Neural cell (in vitro differentiated cells): ENCODE measurements around the gene ZNF580. TPM values are rescaled to one million over a fixed set of nuclear protein-coding genes. Genes with fewer than 3 reads are reported as not detected.

ENCODE experiments used
- H2AFZ ChIP-seq: fragments of 200-600, 300-800 bp; sonication (generic), shearing (Covaris generic); 2 replicates; pipeline ENCODE4 v1.6.0; 2014; ENCODE audit warnings: low read depth, mild to moderate bottlenecking, antibody characterized with exemption, low read length, moderate library complexity
- H3F3A ChIP-seq: fragments of 200-600 bp; shearing (Covaris generic); 2 replicates; pipeline ENCODE4 v1.6.1; 2016; ENCODE audit warnings: mild to moderate bottlenecking, moderate library complexity, mixed read lengths, antibody characterized with exemption, low read length; ENCODE audit not compliant: insufficient read depth, poor library complexity, severe bottlenecking
- H3K27ac ChIP-seq: fragments of 200-600, 300-800 bp; sonication (generic), shearing (Covaris generic); 2 replicates; pipeline ENCODE4 v1.5.1; 2014; ENCODE audit warnings: mild to moderate bottlenecking, low read length, moderate library complexity
- H3K27me3 ChIP-seq: fragments of 300-800, 200-600 bp; sonication (generic), shearing (Covaris generic); 2 replicates; pipeline ENCODE4 v1.6.0; 2014; ENCODE audit warnings: mild to moderate bottlenecking, low read depth, low read length, moderate library complexity; ENCODE audit not compliant: insufficient read depth
- H3K36me3 ChIP-seq: fragments of 300-800, 200-600 bp; sonication (generic), shearing (Covaris generic); 2 replicates; pipeline ENCODE4 v1.5.1; 2014; ENCODE audit warnings: mild to moderate bottlenecking, antibody characterized with exemption, low read length, moderate library complexity; ENCODE audit not compliant: insufficient read depth
- H3K4me2 ChIP-seq: fragments of 300-800, 200-600 bp; sonication (generic), shearing (Covaris generic); 2 replicates; pipeline ENCODE4 v1.6.0; 2014; ENCODE audit warnings: mild to moderate bottlenecking, low read length
- H3K4me3 ChIP-seq: fragments of 300-800, 200-600 bp; sonication (generic), shearing (Covaris generic); 2 replicates; pipeline ENCODE4 v1.5.1; 2014; ENCODE audit warnings: mild to moderate bottlenecking, low read length, moderate library complexity
- H3K79me2 ChIP-seq: fragments of 200-600 bp; shearing (Covaris generic); replicated peaks from 2 replicates; pipeline ENCODE4 v1.6.0; 2014; ENCODE audit warnings: mild to moderate bottlenecking, low read length, moderate library complexity; ENCODE audit not compliant: insufficient read depth
- H3K9ac ChIP-seq: fragments of 300-800, 200-600 bp; sonication (generic), shearing (Covaris generic); 2 replicates; pipeline ENCODE4 v1.6.1; 2016; ENCODE audit warnings: mild to moderate bottlenecking, low read length, mixed read lengths
- H3K9me2 ChIP-seq: fragments of 200-600 bp; shearing (Covaris generic); 2 replicates; pipeline ENCODE4 v1.6.1; 2016; ENCODE audit warnings: mild to moderate bottlenecking, low read length, mixed read lengths; ENCODE audit not compliant: insufficient read depth
- H3K9me3 ChIP-seq: fragments of 200-600, 300-800 bp; sonication (generic), shearing (Covaris generic); 2 replicates; pipeline ENCODE4 v1.6.1; 2016; ENCODE audit warnings: mild to moderate bottlenecking, mixed run types, low read length, moderate library complexity, mixed read lengths
- H4K20me1 ChIP-seq: fragments of 200-600 bp; shearing (Covaris generic); 2 replicates; pipeline ENCODE4 v1.6.1; 2016; ENCODE audit warnings: mild to moderate bottlenecking, mixed run types; ENCODE audit not compliant: insufficient read depth
- EP300 ChIP-seq: fragments of 450-650 bp; conservative IDR thresholded peaks from 2 replicates; pipeline ENCODE4 v1.6.1; 2014; ENCODE audit warnings: antibody characterized with exemption, mild to moderate bottlenecking, moderate library complexity; ENCODE audit not compliant: poor library complexity, severe bottlenecking
- EZH2 ChIP-seq: fragments of 200-600, 300-800 bp; shearing (Covaris generic), sonication (generic); IDR thresholded peaks from 2 replicates; pipeline ENCODE4 v1.6.1; 2014; ENCODE audit warnings: antibody characterized with exemption, low read length, borderline replicate concordance, mild to moderate bottlenecking; ENCODE audit not compliant: insufficient read depth, poor library complexity, severe bottlenecking
- MXI1 ChIP-seq: fragments of 450-650 bp; conservative IDR thresholded peaks from 2 replicates; pipeline ENCODE4 v1.6.1; 2014; ENCODE audit warnings: antibody characterized with exemption, mild to moderate bottlenecking; ENCODE audit not compliant: poor library complexity, severe bottlenecking
- POLR2AphosphoS5 ChIP-seq: IDR thresholded peaks from 2 replicates; pipeline ENCODE4 v1.6.1; 2012
- RAD21 ChIP-seq: fragments of 450-650 bp; conservative IDR thresholded peaks from 2 replicates; pipeline ENCODE4 v1.6.1; 2014; ENCODE audit warnings: antibody characterized with exemption, mild to moderate bottlenecking, moderate library complexity
- SMC3 ChIP-seq: fragments of 450-650 bp; conservative IDR thresholded peaks from 2 replicates; pipeline ENCODE4 v1.6.1; 2014; ENCODE audit warnings: antibody characterized with exemption, mild to moderate bottlenecking, moderate library complexity; ENCODE audit not compliant: poor library complexity
- TAF1 ChIP-seq: IDR thresholded peaks from 2 replicates; pipeline ENCODE4 v1.6.1; 2012; ENCODE audit warnings: low read depth
- polyA plus RNA-seq: library from polyadenylated mRNA; depleted of rRNA; stranded (reverse); fragments of >200 nt; gene quantifications from 2 replicates; pipeline ENCODE4 v1.2.3, GENCODE V29; 2014
- TF ChIP-seq, protein P1 (sequence below): fragments of 450-650 bp; IDR thresholded peaks from 2 replicates; pipeline ENCODE4 v1.5.1; 2014; ENCODE audit warnings: antibody characterized with exemption, mild to moderate bottlenecking, moderate library complexity; ENCODE audit not compliant: poor library complexity, severe bottlenecking
- TF ChIP-seq, protein P2 (sequence below): IDR thresholded peaks from 2 replicates; pipeline ENCODE4 v1.6.1; 2012; ENCODE audit warnings: borderline replicate concordance

Gene ZNF580
- polyA plus RNA-seq, 1 donor from 2014 or later = 11.7 TPM

DNA sequence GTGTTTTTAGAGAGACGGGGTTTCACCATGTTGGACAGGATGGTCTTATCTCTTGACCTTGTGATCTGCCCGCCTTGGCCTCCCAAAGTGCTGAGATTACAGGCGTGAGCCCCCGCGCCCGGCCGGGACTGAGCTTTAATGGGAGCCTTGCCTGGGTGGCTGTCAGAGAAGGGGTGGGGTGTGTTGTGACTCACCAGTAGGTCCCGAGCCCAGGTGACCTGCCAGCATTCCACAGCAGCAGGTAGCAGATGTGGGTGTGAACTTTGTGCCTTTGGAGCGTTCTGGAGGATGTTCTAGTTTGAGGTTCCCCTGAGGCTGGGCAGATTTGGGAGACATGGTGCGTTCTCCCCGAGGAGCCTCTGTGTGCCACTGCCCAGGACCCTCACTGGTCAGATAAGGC is 27.2 kb downstream of the ZNF580 start:
- no peaks in the 10 kb centered on the region for H3K9me2 ChIP-seq
- H3K27ac ChIP-seq = no peak overlapping the region
- no peaks in the 10 kb centered on the region for H3K27me3 ChIP-seq
- H3K4me2 ChIP-seq = no peak overlapping the region
- no peak overlapping the region for H2AFZ ChIP-seq
- no peaks in the 10 kb centered on the region for H3F3A ChIP-seq
- no peak overlapping the region for H3K9ac ChIP-seq
- TF ChIP-seq, protein P1, sequence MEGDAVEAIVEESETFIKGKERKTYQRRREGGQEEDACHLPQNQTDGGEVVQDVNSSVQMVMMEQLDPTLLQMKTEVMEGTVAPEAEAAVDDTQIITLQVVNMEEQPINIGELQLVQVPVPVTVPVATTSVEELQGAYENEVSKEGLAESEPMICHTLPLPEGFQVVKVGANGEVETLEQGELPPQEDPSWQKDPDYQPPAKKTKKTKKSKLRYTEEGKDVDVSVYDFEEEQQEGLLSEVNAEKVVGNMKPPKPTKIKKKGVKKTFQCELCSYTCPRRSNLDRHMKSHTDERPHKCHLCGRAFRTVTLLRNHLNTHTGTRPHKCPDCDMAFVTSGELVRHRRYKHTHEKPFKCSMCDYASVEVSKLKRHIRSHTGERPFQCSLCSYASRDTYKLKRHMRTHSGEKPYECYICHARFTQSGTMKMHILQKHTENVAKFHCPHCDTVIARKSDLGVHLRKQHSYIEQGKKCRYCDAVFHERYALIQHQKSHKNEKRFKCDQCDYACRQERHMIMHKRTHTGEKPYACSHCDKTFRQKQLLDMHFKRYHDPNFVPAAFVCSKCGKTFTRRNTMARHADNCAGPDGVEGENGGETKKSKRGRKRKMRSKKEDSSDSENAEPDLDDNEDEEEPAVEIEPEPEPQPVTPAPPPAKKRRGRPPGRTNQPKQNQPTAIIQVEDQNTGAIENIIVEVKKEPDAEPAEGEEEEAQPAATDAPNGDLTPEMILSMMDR = no peak
- TF ChIP-seq EZH2 (no peak), SMC3 (no peak), RAD21 (no peak), MXI1 (no peak)
- TF ChIP-seq, protein P2, sequence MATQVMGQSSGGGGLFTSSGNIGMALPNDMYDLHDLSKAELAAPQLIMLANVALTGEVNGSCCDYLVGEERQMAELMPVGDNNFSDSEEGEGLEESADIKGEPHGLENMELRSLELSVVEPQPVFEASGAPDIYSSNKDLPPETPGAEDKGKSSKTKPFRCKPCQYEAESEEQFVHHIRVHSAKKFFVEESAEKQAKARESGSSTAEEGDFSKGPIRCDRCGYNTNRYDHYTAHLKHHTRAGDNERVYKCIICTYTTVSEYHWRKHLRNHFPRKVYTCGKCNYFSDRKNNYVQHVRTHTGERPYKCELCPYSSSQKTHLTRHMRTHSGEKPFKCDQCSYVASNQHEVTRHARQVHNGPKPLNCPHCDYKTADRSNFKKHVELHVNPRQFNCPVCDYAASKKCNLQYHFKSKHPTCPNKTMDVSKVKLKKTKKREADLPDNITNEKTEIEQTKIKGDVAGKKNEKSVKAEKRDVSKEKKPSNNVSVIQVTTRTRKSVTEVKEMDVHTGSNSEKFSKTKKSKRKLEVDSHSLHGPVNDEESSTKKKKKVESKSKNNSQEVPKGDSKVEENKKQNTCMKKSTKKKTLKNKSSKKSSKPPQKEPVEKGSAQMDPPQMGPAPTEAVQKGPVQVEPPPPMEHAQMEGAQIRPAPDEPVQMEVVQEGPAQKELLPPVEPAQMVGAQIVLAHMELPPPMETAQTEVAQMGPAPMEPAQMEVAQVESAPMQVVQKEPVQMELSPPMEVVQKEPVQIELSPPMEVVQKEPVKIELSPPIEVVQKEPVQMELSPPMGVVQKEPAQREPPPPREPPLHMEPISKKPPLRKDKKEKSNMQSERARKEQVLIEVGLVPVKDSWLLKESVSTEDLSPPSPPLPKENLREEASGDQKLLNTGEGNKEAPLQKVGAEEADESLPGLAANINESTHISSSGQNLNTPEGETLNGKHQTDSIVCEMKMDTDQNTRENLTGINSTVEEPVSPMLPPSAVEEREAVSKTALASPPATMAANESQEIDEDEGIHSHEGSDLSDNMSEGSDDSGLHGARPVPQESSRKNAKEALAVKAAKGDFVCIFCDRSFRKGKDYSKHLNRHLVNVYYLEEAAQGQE = no peak
- no peaks in the 10 kb centered on the region for H3K9me3 ChIP-seq
- no peak overlapping the region for H3K4me3 ChIP-seq
- no peaks in the 10 kb centered on the region for H3K36me3 ChIP-seq
- peaks cover 16% of the 10 kb centered on the region for H3K79me2 ChIP-seq
- peaks cover 8% of the 10 kb centered on the region for H4K20me1 ChIP-seq

DNA sequence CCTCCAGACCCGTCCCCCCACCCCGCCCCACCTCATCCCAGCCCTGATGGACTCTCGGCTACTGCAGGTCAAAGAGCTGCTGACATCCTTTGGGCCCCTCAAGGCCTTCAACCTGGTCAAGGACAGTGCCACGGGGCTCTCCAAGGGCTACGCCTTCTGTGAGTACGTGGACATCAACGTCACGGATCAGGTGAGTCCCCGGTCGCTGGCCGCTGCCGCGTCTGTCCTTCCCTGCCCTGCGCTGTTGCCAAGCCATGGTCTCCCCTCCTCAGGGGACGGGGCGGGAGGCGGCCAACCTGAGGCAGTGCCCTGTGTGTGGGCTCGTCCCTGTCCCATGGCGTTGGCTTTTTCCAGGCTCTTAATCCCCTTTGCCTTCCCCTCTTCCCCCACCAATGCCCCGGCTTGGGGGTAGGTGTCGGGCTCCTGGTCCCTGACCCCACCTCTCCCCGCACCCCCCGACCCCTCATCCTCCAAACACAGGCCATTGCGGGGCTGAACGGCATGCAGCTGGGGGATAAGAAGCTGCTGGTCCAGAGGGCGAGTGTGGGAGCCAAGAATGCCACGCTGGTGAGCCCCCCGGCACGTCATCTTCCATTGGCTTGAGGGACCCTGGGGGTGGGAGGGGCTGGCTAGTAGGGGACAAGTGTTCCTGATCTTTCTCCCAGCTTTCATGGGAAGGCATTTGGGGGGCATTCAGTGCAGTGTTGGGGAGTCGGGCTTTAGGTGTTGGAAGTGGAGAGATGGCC is 28.0 kb downstream of the ZNF580 start:
- peaks cover 23% of the 10 kb centered on the region for H3K79me2 ChIP-seq

More for the DNA sequence above, 28.0 kb downstream of the ZNF580 start:
- no peaks in the 10 kb centered on the region for H3K9me2 ChIP-seq
- H3K9me3 ChIP-seq = no peaks in the 10 kb centered on the region
- no peak overlapping the region for H3K4me2 ChIP-seq
- no peak overlapping the region for H3K27ac ChIP-seq
- no peaks in the 10 kb centered on the region for H3K27me3 ChIP-seq
- H2AFZ ChIP-seq = no peak overlapping the region
- no peaks in the 10 kb centered on the region for H3F3A ChIP-seq
- no peak overlapping the region for H3K9ac ChIP-seq
- TF ChIP-seq EP300 (no peak), MXI1 (no peak), EZH2 (no peak), TAF1 (no peak), RAD21 (no peak), POLR2AphosphoS5 (no peak), SMC3 (no peak)
- TF ChIP-seq, protein P1 = no peak
- TF ChIP-seq, protein P2 = no peak
- H4K20me1 ChIP-seq = peaks cover 8% of the 10 kb centered on the region
- H3K4me3 ChIP-seq = no peak overlapping the region
- no peaks in the 10 kb centered on the region for H3K36me3 ChIP-seq
